GM21528 (cell line): Measurements from ENCODE around the gene DNMT1.
"Not testable (repeated sequence)": the region's sequence is repeated elsewhere in the genome, so short reads cannot be mapped to it uniquely, and the experiment has no call there.

Experiments
- ATAC-seq: cut with Tn5 transposase; IDR thresholded peaks from one replicate; pipeline ENCODE4 v1.9.1; 2021; ENCODE audit warnings: mild to moderate bottlenecking, moderate library complexity; ENCODE audit not compliant: unreplicated experiment, low FRiP score

Gene DNMT1

GRCh38 chr19:10194500-10195198, at the start of gene DNMT1:
Gene DNMT1 (minus strand): TSS chr19:10194953. CDS start chr19:10194899, 54 bp downstream.
- ATAC-seq = peak; percentile 75

GRCh38 chr19:10243606-10244005, 48.9 kb upstream of the DNMT1 start:
- no peak for ATAC-seq

GRCh38 chr19:10241826-10242449, 47.2 kb upstream of the DNMT1 start:
- ATAC-seq = not testable (repeated sequence)

- ATAC-seq = no peak
Measured at GRCh38 chr19:10238172-10238783, 43.5 kb upstream of the DNMT1 start.

- ATAC-seq = no peak
Measured at GRCh38 chr19:10237702-10238101, 42.9 kb upstream of the DNMT1 start.

GRCh38 chr19:10235409-10235808, 40.7 kb upstream of the DNMT1 start:
- ATAC-seq = not testable (repeated sequence)

GRCh38 chr19:10235003-10235402, 40.2 kb upstream of the DNMT1 start:
- no peak for ATAC-seq

- no peak for ATAC-seq
Measured at GRCh38 chr19:10233946-10234345, 39.2 kb upstream of the DNMT1 start.

- ATAC-seq = no peak
Measured at GRCh38 chr19:10231612-10232228, 37.0 kb upstream of the DNMT1 start.

GRCh38 chr19:10230861-10231611, 36.3 kb upstream of the DNMT1 start, which contains the start of gene S1PR2:
Gene S1PR2 (minus strand): TSS chr19:10231331. CDS start chr19:10224905, 6,426 bp downstream.
- no peak for ATAC-seq

- ATAC-seq = no peak
Measured at GRCh38 chr19:10230173-10230860, 35.6 kb upstream of the DNMT1 start.

GRCh38 chr19:10228920-10229319, 34.2 kb upstream of the DNMT1 start:
- ATAC-seq = no peak

GRCh38 chr19:10228393-10228792, 33.6 kb upstream of the DNMT1 start:
- ATAC-seq = no peak

GRCh38 chr19:10227026-10227971, 32.5 kb upstream of the DNMT1 start:
- no peak for ATAC-seq

- ATAC-seq = no peak
Measured at GRCh38 chr19:10226376-10227025, 31.7 kb upstream of the DNMT1 start.

GRCh38 chr19:10226021-10226375, 31.2 kb upstream of the DNMT1 start:
- ATAC-seq = no peak

GRCh38 chr19:10224337-10224736, 29.6 kb upstream of the DNMT1 start:
- ATAC-seq = no peak

- no peak for ATAC-seq
Measured at GRCh38 chr19:10223488-10224213, 28.9 kb upstream of the DNMT1 start.
